OCI-LY1 (cell line): ENCODE measurements around the gene CLCNKB.

Source experiments
- EZH2 ChIP-seq: fragments of 200-600 bp; sonication (generic), shearing (Covaris generic); IDR thresholded peaks from 2 replicates; pipeline ENCODE4 v1.8.0; 2017; ENCODE audit warnings: borderline replicate concordance, mixed run types, mild to moderate bottlenecking, antibody characterized with exemption, low read length, moderate library complexity, mixed read lengths
- TF ChIP-seq, protein P1 (sequence below): fragments of 200-600 bp; sonication (generic), shearing (Covaris generic); IDR thresholded peaks from 2 replicates; pipeline ENCODE4 v1.5.1; 2017; ENCODE audit warnings: mild to moderate bottlenecking, antibody characterized with exemption, low read length, moderate library complexity, mixed read lengths

DNA sequence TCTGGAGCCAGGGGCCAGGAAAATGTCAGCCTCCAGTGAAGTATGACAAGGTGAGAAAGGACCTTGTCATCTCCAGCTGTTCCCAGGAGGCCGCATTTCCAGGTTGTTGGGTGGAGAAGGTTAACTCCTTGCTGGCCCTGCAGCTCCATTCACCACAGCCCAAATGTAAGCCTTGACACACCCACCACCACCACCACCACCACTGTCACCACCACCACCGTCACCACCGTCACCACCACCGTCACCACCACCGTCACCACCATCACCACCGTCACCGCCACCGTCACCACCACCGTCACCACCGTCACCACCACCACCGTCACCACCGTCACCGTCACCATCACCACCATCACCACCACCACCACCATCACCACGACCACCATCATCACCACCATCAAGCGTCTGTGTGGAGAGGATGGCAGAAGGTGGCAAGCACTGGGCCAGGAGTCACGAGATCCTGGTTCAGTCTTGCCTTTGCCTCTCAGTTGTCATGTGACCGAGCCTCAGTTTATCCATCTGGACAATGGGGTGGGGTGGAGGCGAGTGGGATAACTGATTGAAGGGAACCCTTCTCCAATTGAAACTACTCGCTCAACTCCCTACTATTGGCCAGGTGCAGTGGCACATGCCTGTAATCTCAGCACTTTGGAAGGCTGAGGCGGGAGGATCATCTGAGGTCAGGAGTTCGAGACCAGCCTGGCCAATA, 51.0 kb downstream of the CLCNKB start:
- TF ChIP-seq, protein P1, sequence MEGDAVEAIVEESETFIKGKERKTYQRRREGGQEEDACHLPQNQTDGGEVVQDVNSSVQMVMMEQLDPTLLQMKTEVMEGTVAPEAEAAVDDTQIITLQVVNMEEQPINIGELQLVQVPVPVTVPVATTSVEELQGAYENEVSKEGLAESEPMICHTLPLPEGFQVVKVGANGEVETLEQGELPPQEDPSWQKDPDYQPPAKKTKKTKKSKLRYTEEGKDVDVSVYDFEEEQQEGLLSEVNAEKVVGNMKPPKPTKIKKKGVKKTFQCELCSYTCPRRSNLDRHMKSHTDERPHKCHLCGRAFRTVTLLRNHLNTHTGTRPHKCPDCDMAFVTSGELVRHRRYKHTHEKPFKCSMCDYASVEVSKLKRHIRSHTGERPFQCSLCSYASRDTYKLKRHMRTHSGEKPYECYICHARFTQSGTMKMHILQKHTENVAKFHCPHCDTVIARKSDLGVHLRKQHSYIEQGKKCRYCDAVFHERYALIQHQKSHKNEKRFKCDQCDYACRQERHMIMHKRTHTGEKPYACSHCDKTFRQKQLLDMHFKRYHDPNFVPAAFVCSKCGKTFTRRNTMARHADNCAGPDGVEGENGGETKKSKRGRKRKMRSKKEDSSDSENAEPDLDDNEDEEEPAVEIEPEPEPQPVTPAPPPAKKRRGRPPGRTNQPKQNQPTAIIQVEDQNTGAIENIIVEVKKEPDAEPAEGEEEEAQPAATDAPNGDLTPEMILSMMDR: no peak
- TF ChIP-seq EZH2: no peak
